ENCODE data around the gene RPS27.

DNA sequence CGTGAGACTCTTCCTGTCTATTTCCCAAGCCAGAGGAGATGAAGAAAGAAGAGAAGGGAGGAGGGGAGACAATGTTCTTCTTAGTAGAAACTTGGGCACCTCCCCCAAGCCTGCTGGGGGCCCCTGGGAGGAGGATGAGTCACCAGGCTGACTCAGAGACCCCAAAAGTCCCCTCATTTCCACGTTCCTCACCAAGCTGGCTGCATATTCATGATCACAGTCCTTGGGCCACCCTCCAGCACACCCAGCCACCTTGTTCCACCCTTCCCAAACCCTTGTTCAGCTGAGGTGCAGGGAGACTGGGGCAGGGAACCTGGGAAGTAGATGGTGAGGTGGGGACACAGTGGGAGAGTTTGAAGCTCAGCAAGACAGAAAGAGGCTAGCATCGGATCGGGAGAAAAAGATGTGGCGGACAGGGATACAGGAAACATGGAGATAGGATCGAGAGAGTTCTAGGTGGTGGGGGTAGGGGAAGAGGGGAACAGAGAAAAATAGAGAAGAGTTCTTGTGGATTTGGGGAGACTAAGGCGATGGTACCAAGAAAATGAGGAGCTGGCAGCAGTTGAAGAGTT is 5.1 kb upstream of the RPS27 start:
- TF ChIP-seq, protein P1, sequence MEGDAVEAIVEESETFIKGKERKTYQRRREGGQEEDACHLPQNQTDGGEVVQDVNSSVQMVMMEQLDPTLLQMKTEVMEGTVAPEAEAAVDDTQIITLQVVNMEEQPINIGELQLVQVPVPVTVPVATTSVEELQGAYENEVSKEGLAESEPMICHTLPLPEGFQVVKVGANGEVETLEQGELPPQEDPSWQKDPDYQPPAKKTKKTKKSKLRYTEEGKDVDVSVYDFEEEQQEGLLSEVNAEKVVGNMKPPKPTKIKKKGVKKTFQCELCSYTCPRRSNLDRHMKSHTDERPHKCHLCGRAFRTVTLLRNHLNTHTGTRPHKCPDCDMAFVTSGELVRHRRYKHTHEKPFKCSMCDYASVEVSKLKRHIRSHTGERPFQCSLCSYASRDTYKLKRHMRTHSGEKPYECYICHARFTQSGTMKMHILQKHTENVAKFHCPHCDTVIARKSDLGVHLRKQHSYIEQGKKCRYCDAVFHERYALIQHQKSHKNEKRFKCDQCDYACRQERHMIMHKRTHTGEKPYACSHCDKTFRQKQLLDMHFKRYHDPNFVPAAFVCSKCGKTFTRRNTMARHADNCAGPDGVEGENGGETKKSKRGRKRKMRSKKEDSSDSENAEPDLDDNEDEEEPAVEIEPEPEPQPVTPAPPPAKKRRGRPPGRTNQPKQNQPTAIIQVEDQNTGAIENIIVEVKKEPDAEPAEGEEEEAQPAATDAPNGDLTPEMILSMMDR (conservative IDR thresholded peaks at IDR 0.05; ENCODE audit: low read depth, low read length), result no peak
- TF ChIP-seq EZH2phosphoT487 (IDR thresholded peaks at IDR 0.05; ENCODE audit: borderline replicate concordance, low read length) (no peak), EZH2 (IDR thresholded peaks at IDR 0.05; ENCODE audit: low read length, unreplicated experiment) (no peak)
